Natural killer cell (primary cell): ENCODE measurements around the gene CLEC4D. TPM values are rescaled to one million over a fixed set of nuclear protein-coding genes. Genes with fewer than 3 reads are reported as not detected.

ENCODE experiments used
- ATAC-seq, 3 donors: fragments of 150-1000 bp in 2 of 3; fragments of 200-7000 bp in 1 of 3; cut with Tn5 transposase; 1 replicate in 1 of 3; 2 replicates in 2 of 3; pipeline ENCODE4 v1.10.0; 2021; ENCODE audit warnings: mild to moderate bottlenecking in 2 of 3, moderate library complexity in 2 of 3
- DNase-seq, 2 donors: peaks; one replicate each; pipeline versions ENCODE4 v3.0.0 to v3.0.0-alpha.2; 2013 to 2021; ENCODE audit warnings: mixed read lengths in 1 of 2
- H3K27ac ChIP-seq: one replicate; pipeline ENCODE4 v1.5.1; 2013; ENCODE audit warnings: mild to moderate bottlenecking, low read length
- H3K27me3 ChIP-seq: one replicate; pipeline ENCODE4 v1.6.1; 2013; ENCODE audit warnings: low read length; ENCODE audit not compliant: control insufficient read depth, insufficient read depth
- H3K36me3 ChIP-seq: one replicate; pipeline ENCODE4 v1.6.1; 2013; ENCODE audit warnings: low read length; ENCODE audit not compliant: control insufficient read depth, insufficient read depth
- H3K4me1 ChIP-seq: one replicate; pipeline ENCODE4 v1.6.1; 2013; ENCODE audit warnings: low read length; ENCODE audit not compliant: control insufficient read depth, insufficient read depth
- H3K4me3 ChIP-seq: one replicate; pipeline ENCODE4 v1.5.1; 2013; ENCODE audit warnings: low read length
- H3K9me3 ChIP-seq: one replicate; pipeline ENCODE4 v1.6.1; 2013; ENCODE audit warnings: low read length; ENCODE audit not compliant: control insufficient read depth, insufficient read depth
- H3K27ac Mint-ChIP-seq, 2 donors: one replicate each; pipeline ENCODE4 v1.8.0; 2022; ENCODE audit warnings: mild to moderate bottlenecking in 2 of 2, mixed read lengths in 2 of 2, moderate library complexity in 1 of 2
- H3K27me3 Mint-ChIP-seq, 2 donors: one replicate each; pipeline ENCODE4 v1.8.0; 2022; ENCODE audit warnings: low read depth in 2 of 2, mixed read lengths in 2 of 2
- H3K36me3 Mint-ChIP-seq: one replicate; pipeline ENCODE4 v1.8.0; 2022; ENCODE audit warnings: mixed read lengths
- H3K4me1 Mint-ChIP-seq, 2 donors: one replicate each; pipeline ENCODE4 v1.8.0; 2022; ENCODE audit warnings: mixed read lengths in 2 of 2
- H3K4me3 Mint-ChIP-seq: one replicate; pipeline ENCODE4 v1.8.0; 2022; ENCODE audit warnings: mild to moderate bottlenecking, moderate library complexity, mixed read lengths
- H3K9me3 Mint-ChIP-seq, 2 donors: one replicate each; pipeline ENCODE4 v1.8.0; 2022; ENCODE audit warnings: mixed read lengths in 2 of 2
- CTCF ChIP-seq: fragments of 200-600 bp; IDR thresholded peaks from one replicate; pipeline ENCODE4 v1.8.0; 2022; ENCODE audit warnings: antibody characterized with exemption
- WGBS: methylation state at CpG from one replicate; pipeline ENCODE4 v1.1.7; 2013; ENCODE audit warnings: missing lambda C conversion rate; ENCODE audit not compliant: insufficient coverage; 5-methylcytosine and 5-hydroxymethylcytosine counted together
- intact Hi-C: fragments of 100-400 bp; cut with micrococcal nuclease; formaldehyde crosslinking; loops from one replicate; pipeline ENCODE4 v1.14.2; 2022
- total RNA-seq, 4 donors: library from RNA; stranded (reverse); fragments of 120-200 nt in 1 of 4; gene quantifications; one replicate each; pipeline versions ENCODE4 v1.2.3 to v1.2.4, GENCODE V29; 2013 to 2022

The CLEC4D gene
- total RNA-seq, 3 donors from 2014 or later (not counting 1 experiment from before 2014, with no cell fraction given) = 0.50 to 1.7 TPM; not detected in 1

- Histone ChIP-seq H3K4me3 (no peak overlapping the region), H3K36me3 (no peaks in the 10 kb centered on the region), H3K9me3 (no peaks in the 10 kb centered on the region), H3K27ac (no peak overlapping the region), H3K27me3 (no peaks in the 10 kb centered on the region), H3K4me1 (no peaks in the 10 kb centered on the region)
- no peak overlapping the region for H3K27ac Mint-ChIP-seq
- WGBS = 92% methylated on average over 4 of the region's 5 CpGs
- no peaks in the 10 kb centered on the region for H3K4me1 Mint-ChIP-seq
- H3K36me3 Mint-ChIP-seq = no peaks in the 10 kb centered on the region
- no peaks in the 10 kb centered on the region for H3K9me3 Mint-ChIP-seq
- intact Hi-C loops = no loop called here
- H3K4me3 Mint-ChIP-seq = no peak overlapping the region
- DNase-seq (no peak), ATAC-seq (no peak)
- peaks cover 8 to 14% of the 10 kb centered on the region in 2 donors for H3K27me3 Mint-ChIP-seq
- no peak for TF ChIP-seq CTCF
Observed at GRCh38 chr12:8554451-8555195, 41.3 kb downstream of the CLEC4D start.

DNA sequence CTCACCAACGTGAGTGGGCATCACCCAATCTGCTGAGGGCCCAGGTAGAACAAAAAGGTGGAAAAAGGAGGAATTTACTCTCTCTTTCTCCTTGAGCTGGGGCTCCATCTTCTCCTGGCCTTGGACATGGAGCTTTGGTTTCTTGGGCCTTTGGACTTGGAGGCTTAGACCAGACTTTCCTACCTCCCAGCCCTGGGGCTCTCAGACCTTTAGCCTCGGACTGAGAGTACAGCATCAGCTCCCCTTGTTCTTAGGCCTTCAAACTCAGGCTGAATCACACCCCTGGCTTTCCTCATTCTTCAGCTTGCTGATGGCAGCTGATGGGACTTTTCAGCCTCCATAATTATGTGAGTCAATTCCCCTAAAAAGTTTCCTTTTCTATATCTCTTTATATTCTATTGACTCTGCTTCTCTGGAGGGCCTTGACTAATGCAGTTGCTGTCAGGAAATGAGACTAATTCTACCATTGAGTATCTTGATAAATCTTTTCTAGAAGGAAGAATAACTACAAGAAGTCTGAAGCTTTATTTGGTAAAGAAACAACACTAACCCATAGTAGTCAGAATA lies 43.3 kb downstream of the CLEC4D start:
- H3K27me3 Mint-ChIP-seq = peaks cover 8 to 30% of the 10 kb centered on the region in 2 donors
- Histone ChIP-seq H3K27me3 (no peaks in the 10 kb centered on the region), H3K27ac (no peak overlapping the region), H3K4me1 (no peaks in the 10 kb centered on the region), H3K9me3 (no peaks in the 10 kb centered on the region), H3K4me3 (no peak overlapping the region), H3K36me3 (no peaks in the 10 kb centered on the region)
- TF ChIP-seq CTCF = no peak
- H3K4me3 Mint-ChIP-seq = no peak overlapping the region
- no peaks in the 10 kb centered on the region for H3K4me1 Mint-ChIP-seq
- intact Hi-C loops = no loop called here
- no peaks in the 10 kb centered on the region for H3K9me3 Mint-ChIP-seq
- DNase-seq (no peak), ATAC-seq (no peak)
- WGBS = 86% methylated on average over 2 of the region's 2 CpGs
- H3K27ac Mint-ChIP-seq = no peak overlapping the region
- no peaks in the 10 kb centered on the region for H3K36me3 Mint-ChIP-seq

DNA sequence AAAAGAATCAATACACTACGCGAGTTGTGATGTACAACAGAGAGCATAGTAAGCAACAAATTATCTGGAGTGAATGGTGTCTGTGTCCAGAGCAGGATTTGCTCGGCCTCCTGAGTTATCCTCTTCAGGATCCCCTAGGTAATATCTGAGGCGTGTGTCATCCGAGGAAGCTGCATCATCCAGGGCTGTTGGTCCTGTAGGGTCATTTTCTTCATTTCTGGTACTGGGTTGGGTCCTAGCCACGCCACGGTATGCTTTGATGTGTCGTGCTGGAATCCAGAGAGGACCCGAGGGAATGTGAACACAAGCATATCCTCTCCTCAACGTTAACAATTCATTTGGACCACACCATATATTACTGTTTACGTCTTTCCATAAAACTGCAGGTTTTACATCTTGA lies 46.4 kb downstream of the CLEC4D start:
- no peak for TF ChIP-seq CTCF
- DNase-seq (no peak), ATAC-seq (no peak)
- Mint-ChIP-seq H3K27me3 (peaks cover 9 to 16% of the 10 kb centered on the region in 2 donors), H3K36me3 (no peaks in the 10 kb centered on the region), H3K4me3 (no peak overlapping the region), H3K4me1 (no peaks in the 10 kb centered on the region), H3K9me3 (peaks cover 2 to 3% of the 10 kb centered on the region in 2 donors), H3K27ac (no peak overlapping the region)
- H3K4me1 ChIP-seq = no peaks in the 10 kb centered on the region
- 92% methylated on average over 11 of the region's 11 CpGs for WGBS
- no peak overlapping the region for H3K4me3 ChIP-seq
- no peaks in the 10 kb centered on the region for H3K36me3 ChIP-seq
- no peak overlapping the region for H3K27ac ChIP-seq
- peaks cover 3% of the 10 kb centered on the region for H3K9me3 ChIP-seq
- intact Hi-C loops = no loop called here
- no peaks in the 10 kb centered on the region for H3K27me3 ChIP-seq
